SHP77 (cell line): ENCODE results near the gene METTL27.
"Not testable (repeated sequence)": the region's sequence is repeated elsewhere in the genome, so short reads cannot be mapped to it uniquely, and the experiment has no call there.

ENCODE experiments used
- DNase-seq, 2 experiments: peaks; one replicate each; lab custom pipeline; 2025; lab: John Stamatoyannopoulos, UW

The METTL27 gene

GRCh38 chr7:73821597-73822285 lies 20.6 kb downstream of the METTL27 start:
- not testable (repeated sequence) for DNase-seq

GRCh38 chr7:73820013-73820412 lies 22.3 kb downstream of the METTL27 start:
- no peak for DNase-seq

- DNase-seq = no peak
Observed at GRCh38 chr7:73817121-73817520, 25.2 kb downstream of the METTL27 start.

- DNase-seq = no peak
Observed at GRCh38 chr7:73815436-73815835, 26.9 kb downstream of the METTL27 start.

- no peak for DNase-seq
Observed at GRCh38 chr7:73812996-73813395, 29.3 kb downstream of the METTL27 start.

GRCh38 chr7:73811760-73812168 lies 30.6 kb downstream of the METTL27 start:
- peak; percentile 60 to 69 for DNase-seq

- DNase-seq = no peak
Observed at GRCh38 chr7:73810998-73811360, 31.3 kb downstream of the METTL27 start.

GRCh38 chr7:73809467-73809951 lies 32.8 kb downstream of the METTL27 start:
- DNase-seq = no peak

- DNase-seq = no peak
Observed at GRCh38 chr7:73802459-73802858, 39.9 kb downstream of the METTL27 start.

- no peak for DNase-seq
Observed at GRCh38 chr7:73801577-73801976, 40.7 kb downstream of the METTL27 start.

- DNase-seq = no peak
Observed at GRCh38 chr7:73799282-73800141, 42.8 kb downstream of the METTL27 start.

GRCh38 chr7:73797176-73797575 lies 45.1 kb downstream of the METTL27 start:
- not testable (repeated sequence) for DNase-seq

- DNase-seq = not testable (repeated sequence)
Observed at GRCh38 chr7:73796656-73797055, 45.7 kb downstream of the METTL27 start.

GRCh38 chr7:73795188-73795587 lies 47.1 kb downstream of the METTL27 start:
- DNase-seq = not testable (repeated sequence)

- DNase-seq = not testable (repeated sequence)
Observed at GRCh38 chr7:73791170-73791690, 51.1 kb downstream of the METTL27 start.

GRCh38 chr7:73789051-73789450 lies 53.3 kb downstream of the METTL27 start:
- DNase-seq = no peak

- DNase-seq = not testable (repeated sequence)
Observed at GRCh38 chr7:73787786-73788048, 54.6 kb downstream of the METTL27 start.

GRCh38 chr7:73786588-73786987 lies 55.7 kb downstream of the METTL27 start:
- no peak for DNase-seq
